ENCODE data around the gene EML1. TPM values are rescaled to one million over a fixed set of nuclear protein-coding genes. Genes with fewer than 3 reads are reported as not detected.
A peak's percentile ranks its signal among the peaks of the same experiment; 100 is the strongest.

Gene EML1
- total and polyA plus RNA-seq, 7 donors = 3.1 to 40.4 (median 7.5) TPM

- Histone ChIP-seq H3K36me3 (ENCODE audit: insufficient read depth in 1 of 2, low read depth in 1 of 2) (peaks cover 0 to 5% of the 10 kb centered on the region in 2 donors), H3K27ac (no peak overlapping the region), H3K9me3 (no peaks in the 10 kb centered on the region), H3K4me1 (no peaks in the 10 kb centered on the region), H3K4me3 (no peak overlapping the region), H3K27me3 (ENCODE audit: insufficient read depth in 3 of 3, low read length in 2 of 3) (no peaks in the 10 kb centered on the region)
- intact Hi-C loops (cut with DNase I) = no loop called here
- ATAC-seq (no peak), DNase-seq (no peak)
- no peak for TF ChIP-seq CTCF (IDR thresholded peaks at IDR 0.05)
- 86 to 87% (median 87%) methylated on average over 10 of the region's 10 CpGs for WGBS, 3 donors
Observed at GRCh38 chr14:99891900-99892299, 98.7 kb downstream of the EML1 start.

- TF ChIP-seq CTCF (IDR thresholded peaks at IDR 0.05) = no peak
- Histone ChIP-seq H3K9me3 (no peaks in the 10 kb centered on the region), H3K4me1 (no peaks in the 10 kb centered on the region), H3K27ac (no peak overlapping the region), H3K4me3 (no peak overlapping the region), H3K27me3 (ENCODE audit: insufficient read depth in 3 of 3, low read length in 2 of 3) (no peaks in the 10 kb centered on the region), H3K36me3 (ENCODE audit: insufficient read depth in 1 of 2, low read depth in 1 of 2) (peaks cover 0 to 10% of the 10 kb centered on the region in 2 donors)
- DNase-seq (no peak), ATAC-seq (no peak)
- WGBS, 3 donors = 68 to 91% (median 70%) methylated on average over 2 of the region's 2 CpGs
- intact Hi-C loops (cut with DNase I) = no loop called here
Observed at GRCh38 chr14:99892406-99892805, 99.2 kb downstream of the EML1 start.

- H3K27me3 ChIP-seq (ENCODE audit: insufficient read depth in 3 of 3, low read length in 2 of 3) = no peaks in the 10 kb centered on the region
- no peak for TF ChIP-seq CTCF (IDR thresholded peaks at IDR 0.05)
- DNase-seq (no peak), ATAC-seq (no peak)
- 55 to 78% (median 58%) methylated on average over 3 of the region's 3 CpGs for WGBS, 3 donors
- H3K36me3 ChIP-seq (ENCODE audit: insufficient read depth in 1 of 2, low read depth in 1 of 2) = peaks cover 0 to 26% of the 10 kb centered on the region in 2 donors
- no peak overlapping the region for H3K4me3 ChIP-seq
- intact Hi-C loops (cut with DNase I) = no loop called here
- H3K9me3 ChIP-seq = no peaks in the 10 kb centered on the region
- no peaks in the 10 kb centered on the region for H3K4me1 ChIP-seq
- H3K27ac ChIP-seq = no peak overlapping the region
Observed at GRCh38 chr14:99896361-99896760, 103.1 kb downstream of the EML1 start.

GRCh38 chr14:99899578-99900178 is 106.5 kb downstream of the EML1 start:
- no peak overlapping the region for H3K27ac ChIP-seq
- DNase-seq (no peak), ATAC-seq (no peak)
- intact Hi-C loops (cut with DNase I) = loop anchor here in 1 of 2 donors (10.0 kb wide), 1 partner anchor 385 kb away; no protein-coding TSS in a partner anchor
- no peaks in the 10 kb centered on the region for H3K4me1 ChIP-seq
- no peak overlapping the region for H3K4me3 ChIP-seq
- H3K36me3 ChIP-seq (ENCODE audit: insufficient read depth in 1 of 2, low read depth in 1 of 2) = peaks cover 0 to 54% of the 10 kb centered on the region in 2 donors
- no peaks in the 10 kb centered on the region for H3K9me3 ChIP-seq
- TF ChIP-seq CTCF (IDR thresholded peaks at IDR 0.05) = peak; percentile 47
- WGBS, 3 donors = 79 to 84% (median 81%) methylated on average over 7 of the region's 7 CpGs
- H3K27me3 ChIP-seq (ENCODE audit: insufficient read depth in 3 of 3, low read length in 2 of 3) = no peaks in the 10 kb centered on the region

GRCh38 chr14:99902925-99903324 is 109.7 kb downstream of the EML1 start:
- H3K27ac ChIP-seq = no peak overlapping the region
- H3K27me3 ChIP-seq (ENCODE audit: insufficient read depth in 3 of 3, low read length in 2 of 3) = no peaks in the 10 kb centered on the region
- H3K9me3 ChIP-seq = no peaks in the 10 kb centered on the region
- H3K36me3 ChIP-seq (ENCODE audit: insufficient read depth in 1 of 2, low read depth in 1 of 2) = peaks cover 0 to 73% of the 10 kb centered on the region in 2 donors
- intact Hi-C loops (cut with DNase I) = loop anchor here in 1 of 2 donors (10.0 kb wide), 1 partner anchor 388 kb away; no protein-coding TSS in a partner anchor
- H3K4me3 ChIP-seq = no peak overlapping the region
- TF ChIP-seq CTCF (IDR thresholded peaks at IDR 0.05) = no peak
- DNase-seq = no peak
- ATAC-seq = no peak
- H3K4me1 ChIP-seq = no peaks in the 10 kb centered on the region
